Neural crest cell (in vitro differentiated cells): ENCODE data around the gene DYNLRB1. TPM values are rescaled to one million over a fixed set of nuclear protein-coding genes. Genes with fewer than 3 reads are reported as not detected.

ENCODE experiments used
- DNase-seq: peaks from one replicate; pipeline ENCODE4 v3.0.0; 2021; ENCODE audit warnings: low read depth, mixed read lengths, low spot score
- H3K27ac Mint-ChIP-seq: one replicate; pipeline ENCODE4 v1.8.0; 2021; ENCODE audit warnings: mild to moderate bottlenecking, mixed read lengths; ENCODE audit not compliant: unreplicated experiment
- H3K27me3 Mint-ChIP-seq: 2 replicates; pipeline ENCODE4 v1.8.0; 2021; ENCODE audit warnings: low read depth, mild to moderate bottlenecking, mixed read lengths
- H3K36me3 Mint-ChIP-seq: 2 replicates; pipeline ENCODE4 v1.8.0; 2021; ENCODE audit warnings: low read depth, mild to moderate bottlenecking, mixed read lengths
- H3K4me1 Mint-ChIP-seq: 2 replicates; pipeline ENCODE4 v1.8.0; 2021; ENCODE audit warnings: mixed read lengths
- H3K4me3 Mint-ChIP-seq: one replicate; pipeline ENCODE4 v1.8.0; 2021; ENCODE audit warnings: mild to moderate bottlenecking, mixed read lengths
- H3K9me3 Mint-ChIP-seq: 2 replicates; pipeline ENCODE4 v1.8.0; 2021; ENCODE audit warnings: mixed read lengths
- total RNA-seq: library from RNA; stranded (reverse); gene quantifications from 2 replicates; pipeline ENCODE4 v1.2.1, GENCODE V29; 2021
- TF ChIP-seq, protein P1 (sequence below): fragments of 200-600 bp; sonication (generic); conservative IDR thresholded peaks from 2 replicates; pipeline ENCODE4 v1.5.0; 2021; ENCODE audit warnings: antibody characterized with exemption, mild to moderate bottlenecking

Gene DYNLRB1
- total RNA-seq, 1 donor from 2014 or later = 151 TPM

DNA sequence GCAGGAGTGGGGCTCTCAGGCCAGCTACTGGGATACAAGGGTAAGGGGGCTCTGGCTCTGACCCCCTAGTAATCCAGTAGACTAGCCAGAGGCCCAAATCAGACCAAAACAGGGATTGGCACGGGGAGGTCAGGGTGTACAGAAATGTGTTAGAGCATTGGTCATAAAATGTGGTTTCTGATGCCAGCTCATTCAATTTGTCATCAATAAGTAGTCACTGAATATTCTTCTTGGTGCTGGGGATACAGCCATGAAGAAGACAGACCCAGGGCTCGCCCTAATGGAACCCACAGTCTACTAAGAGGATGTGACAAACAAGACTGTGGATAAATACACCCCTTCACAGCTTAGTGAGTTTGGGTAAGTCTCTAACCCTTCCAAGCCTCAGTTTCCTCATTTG lies 53.4 kb downstream of the DYNLRB1 start:
- Mint-ChIP-seq H3K4me3 (no peak overlapping the region), H3K36me3 (peaks cover 14% of the 10 kb centered on the region), H3K9me3 (no peaks in the 10 kb centered on the region), H3K27me3 (no peaks in the 10 kb centered on the region), H3K4me1 (peaks cover 32% of the 10 kb centered on the region), H3K27ac (no peak overlapping the region)
- TF ChIP-seq, protein P1, sequence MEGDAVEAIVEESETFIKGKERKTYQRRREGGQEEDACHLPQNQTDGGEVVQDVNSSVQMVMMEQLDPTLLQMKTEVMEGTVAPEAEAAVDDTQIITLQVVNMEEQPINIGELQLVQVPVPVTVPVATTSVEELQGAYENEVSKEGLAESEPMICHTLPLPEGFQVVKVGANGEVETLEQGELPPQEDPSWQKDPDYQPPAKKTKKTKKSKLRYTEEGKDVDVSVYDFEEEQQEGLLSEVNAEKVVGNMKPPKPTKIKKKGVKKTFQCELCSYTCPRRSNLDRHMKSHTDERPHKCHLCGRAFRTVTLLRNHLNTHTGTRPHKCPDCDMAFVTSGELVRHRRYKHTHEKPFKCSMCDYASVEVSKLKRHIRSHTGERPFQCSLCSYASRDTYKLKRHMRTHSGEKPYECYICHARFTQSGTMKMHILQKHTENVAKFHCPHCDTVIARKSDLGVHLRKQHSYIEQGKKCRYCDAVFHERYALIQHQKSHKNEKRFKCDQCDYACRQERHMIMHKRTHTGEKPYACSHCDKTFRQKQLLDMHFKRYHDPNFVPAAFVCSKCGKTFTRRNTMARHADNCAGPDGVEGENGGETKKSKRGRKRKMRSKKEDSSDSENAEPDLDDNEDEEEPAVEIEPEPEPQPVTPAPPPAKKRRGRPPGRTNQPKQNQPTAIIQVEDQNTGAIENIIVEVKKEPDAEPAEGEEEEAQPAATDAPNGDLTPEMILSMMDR = no peak
- DNase-seq = no peak

DNA sequence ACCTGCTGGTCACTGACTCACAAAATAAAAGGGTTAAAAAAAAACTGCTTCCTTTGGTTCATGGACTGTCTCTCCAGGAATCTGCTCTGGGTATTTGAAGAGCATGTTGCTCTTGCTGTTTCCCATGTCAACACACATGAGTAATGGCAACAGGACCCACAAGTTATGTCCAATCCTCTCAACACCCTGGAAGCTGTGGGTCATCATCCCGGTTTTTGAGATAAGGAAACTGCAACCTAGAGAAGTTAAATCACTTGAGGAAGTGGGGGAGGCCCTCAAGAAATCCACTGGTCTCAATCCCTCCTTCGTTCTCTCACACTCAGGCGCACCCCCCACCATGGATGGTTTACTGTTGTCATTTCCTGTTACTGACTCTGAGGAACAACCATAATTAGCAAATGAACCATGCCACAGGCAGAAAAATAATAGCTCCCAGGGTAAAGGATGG lies 54.7 kb downstream of the DYNLRB1 start:
- Mint-ChIP-seq H3K27me3 (no peaks in the 10 kb centered on the region), H3K36me3 (peaks cover 13% of the 10 kb centered on the region), H3K27ac (no peak overlapping the region), H3K4me1 (peaks cover 25% of the 10 kb centered on the region), H3K9me3 (no peaks in the 10 kb centered on the region), H3K4me3 (no peak overlapping the region)
- DNase-seq = no peak
- TF ChIP-seq, protein P1 = no peak

DNA sequence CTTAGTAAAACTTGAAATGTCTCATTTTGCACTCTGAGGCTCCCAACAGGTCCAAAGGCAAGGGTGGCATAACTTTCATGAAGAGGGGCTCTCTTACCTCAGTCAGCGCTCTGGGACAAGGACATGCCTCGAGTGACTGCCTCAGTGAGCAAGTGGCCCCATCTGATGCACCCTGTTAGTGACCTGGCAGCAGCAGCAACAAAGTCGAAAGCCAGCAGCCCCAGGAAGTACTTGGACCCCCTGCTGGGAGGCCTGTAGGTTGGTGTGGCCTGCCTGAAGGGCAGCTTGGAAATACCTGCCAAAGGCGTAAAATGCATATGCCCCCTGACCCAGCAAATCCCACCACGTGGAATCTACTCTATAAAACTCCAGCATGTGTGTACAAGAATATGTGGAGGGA lies 55.5 kb downstream of the DYNLRB1 start:
- Mint-ChIP-seq H3K9me3 (no peaks in the 10 kb centered on the region), H3K27ac (no peak overlapping the region), H3K4me1 (peaks cover 17% of the 10 kb centered on the region), H3K36me3 (peaks cover 12% of the 10 kb centered on the region), H3K4me3 (no peak overlapping the region), H3K27me3 (no peaks in the 10 kb centered on the region)
- DNase-seq = no peak
- TF ChIP-seq, protein P1 = no peak

DNA sequence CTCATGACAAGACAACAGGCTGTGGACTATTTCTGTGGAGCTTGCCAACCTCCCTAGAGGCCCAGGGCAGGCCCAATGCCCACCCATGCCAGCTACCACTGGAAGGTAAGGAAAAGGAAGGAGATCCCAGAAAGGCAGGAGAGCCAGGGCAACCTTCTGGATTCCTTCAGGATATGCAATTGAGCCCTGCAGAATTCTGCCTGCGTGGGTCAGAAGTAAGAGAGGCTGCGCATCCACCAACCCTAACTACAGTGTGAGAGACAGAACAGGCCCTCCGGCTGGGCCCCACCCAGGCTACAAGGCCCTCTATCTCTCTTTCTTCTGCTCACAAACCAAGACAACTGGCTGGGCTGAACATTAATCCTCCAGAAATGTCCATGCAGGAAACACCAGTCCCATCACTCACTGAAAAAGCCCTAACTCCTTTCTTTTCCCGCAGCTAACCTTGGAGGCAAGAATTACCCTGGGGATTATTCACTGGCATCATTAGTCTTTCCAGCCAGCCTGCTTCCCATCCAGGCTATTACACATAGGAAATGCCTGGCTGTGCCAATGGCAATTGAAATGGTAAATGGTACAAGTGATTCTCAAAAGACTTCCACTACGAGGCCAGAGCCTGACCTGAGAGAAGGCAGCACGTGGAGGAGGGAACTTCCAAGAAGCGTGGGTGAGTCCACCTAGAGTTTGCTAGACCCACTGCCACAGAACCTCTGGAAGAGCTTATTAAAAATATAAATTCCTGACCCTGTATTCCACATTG lies 57.5 kb downstream of the DYNLRB1 start:
- Mint-ChIP-seq H3K27me3 (no peaks in the 10 kb centered on the region), H3K4me3 (no peak overlapping the region), H3K27ac (no peak overlapping the region), H3K4me1 (no peaks in the 10 kb centered on the region), H3K36me3 (peaks cover 12% of the 10 kb centered on the region), H3K9me3 (no peaks in the 10 kb centered on the region)
- TF ChIP-seq, protein P1 = no peak
- DNase-seq = no peak

DNA sequence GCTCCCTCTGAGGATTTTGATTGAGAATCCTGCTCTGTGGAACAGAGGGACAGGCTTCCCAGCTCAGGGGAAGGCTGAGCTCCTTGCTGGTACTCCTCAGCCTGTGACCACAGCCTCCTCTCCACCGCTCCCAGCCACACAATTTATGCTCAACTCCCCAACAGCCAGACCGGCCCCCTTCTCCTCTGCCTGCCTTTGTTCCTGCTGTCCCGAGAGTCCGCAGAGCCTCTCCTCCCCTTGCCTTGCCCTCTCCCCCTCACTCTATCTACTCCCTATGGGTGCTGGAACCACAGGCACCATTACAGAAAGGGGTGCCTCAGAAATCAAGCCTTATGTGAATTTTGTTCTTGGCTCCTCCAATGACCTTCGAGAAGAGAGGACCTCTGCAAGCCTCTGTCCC lies 58.2 kb downstream of the DYNLRB1 start:
- Mint-ChIP-seq H3K36me3 (peaks cover 12% of the 10 kb centered on the region), H3K4me3 (no peak overlapping the region), H3K4me1 (no peaks in the 10 kb centered on the region)

More for the DNA sequence above, 58.2 kb downstream of the DYNLRB1 start:
- no peaks in the 10 kb centered on the region for H3K27me3 Mint-ChIP-seq
- DNase-seq = no peak
- TF ChIP-seq, protein P1 = no peak
- H3K9me3 Mint-ChIP-seq = no peaks in the 10 kb centered on the region
- H3K27ac Mint-ChIP-seq = peak overlapping the region; percentile 44
